ENCODE measurements around the gene ENTPD2.
"Not testable (repeated sequence)": the region's sequence is repeated elsewhere in the genome, so short reads cannot be mapped to it uniquely, and the experiment has no call there.

ENTPD2 gene

DNA sequence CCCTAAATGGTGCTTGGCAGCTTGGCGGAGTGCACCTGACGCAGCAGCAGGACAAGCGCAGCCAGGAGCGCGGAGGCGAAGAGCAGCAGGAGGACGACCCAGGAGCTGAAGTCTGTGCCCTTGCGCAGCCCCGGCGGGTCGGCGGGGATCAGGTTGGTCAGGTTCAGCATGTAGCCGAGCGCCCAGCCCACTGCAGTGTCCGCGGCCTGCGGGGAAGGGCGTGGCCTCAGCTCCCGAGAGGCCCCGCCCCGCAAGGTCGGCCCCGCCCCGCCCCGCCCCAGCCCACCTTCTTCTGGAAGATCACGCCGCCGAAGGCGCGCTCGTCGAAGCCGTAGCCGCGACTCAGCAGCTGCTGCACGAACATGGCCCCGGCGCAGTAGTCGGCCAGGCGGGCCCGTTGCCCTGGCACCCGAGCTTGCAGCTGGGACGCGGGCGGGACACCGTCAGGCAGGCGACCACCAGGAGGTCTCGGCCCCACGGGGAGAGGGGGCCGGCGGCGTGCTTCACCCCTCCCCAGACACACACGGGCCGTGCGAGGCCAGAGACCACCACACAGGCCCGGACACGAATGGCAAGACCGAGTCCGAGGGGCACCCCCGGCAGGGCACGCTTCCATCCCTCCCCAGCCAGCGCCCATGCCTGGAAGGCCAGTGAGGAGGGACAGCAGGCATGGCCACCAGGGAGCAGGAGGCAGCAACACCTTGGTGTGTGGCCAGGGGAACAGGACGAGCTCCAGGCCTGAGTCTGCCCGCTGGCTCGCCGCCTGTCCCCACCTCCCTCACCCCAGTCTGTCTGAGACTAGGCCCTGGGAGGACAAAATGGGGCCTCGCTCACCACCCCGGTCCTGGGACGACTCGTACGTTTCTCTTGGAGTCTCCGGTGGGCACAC is 5.0 kb downstream of the ENTPD2 start:
- DNase-seq (ENCODE audit: low read depth in 3 of 3, low spot score in 1 of 3), result no peak

DNA sequence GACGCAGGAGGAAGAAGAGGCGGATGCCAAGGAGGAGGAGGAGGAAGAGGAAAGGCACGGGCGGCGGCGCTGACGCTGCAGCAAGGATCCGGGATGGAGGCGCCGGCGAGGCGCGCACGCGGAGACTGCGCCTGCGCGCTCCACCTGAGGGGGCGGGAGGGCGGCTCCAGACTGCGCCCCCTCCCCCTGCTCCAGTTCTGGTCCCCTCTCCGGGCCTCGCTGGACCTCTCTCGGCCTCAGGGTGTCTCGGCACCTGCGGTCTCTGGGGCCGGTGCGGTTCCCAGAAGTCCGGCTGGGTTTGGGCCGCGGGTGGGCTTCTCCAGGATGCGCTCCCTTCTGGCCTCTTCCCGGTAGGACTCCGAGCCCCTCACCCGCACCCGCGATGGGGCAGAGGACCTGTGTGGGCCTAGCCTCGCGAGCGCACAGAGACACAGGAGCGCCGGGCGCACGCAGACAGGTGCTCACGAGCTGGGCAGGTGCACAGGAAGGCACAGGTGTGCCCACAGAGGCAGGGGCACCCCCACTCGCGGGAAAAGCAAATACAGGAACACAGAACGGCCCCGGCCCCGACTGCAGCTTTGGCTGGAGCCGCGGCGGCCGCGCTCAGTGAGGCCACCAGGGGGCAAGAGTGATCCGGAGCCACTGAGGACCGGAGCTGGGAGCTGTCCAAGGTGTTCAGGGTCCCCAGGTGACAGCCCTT is 7.6 kb downstream of the ENTPD2 start, which contains the start of gene NPDC1:
NPDC1 (minus strand) TSS at position 90 of the 700 bp plus-strand sequence. CDS start 188 bp downstream, outside the sequence.
- DNase-seq (ENCODE audit: low read depth in 3 of 3, low spot score in 1 of 3), result peak; percentile 51 to 74 (median 54)

DNA sequence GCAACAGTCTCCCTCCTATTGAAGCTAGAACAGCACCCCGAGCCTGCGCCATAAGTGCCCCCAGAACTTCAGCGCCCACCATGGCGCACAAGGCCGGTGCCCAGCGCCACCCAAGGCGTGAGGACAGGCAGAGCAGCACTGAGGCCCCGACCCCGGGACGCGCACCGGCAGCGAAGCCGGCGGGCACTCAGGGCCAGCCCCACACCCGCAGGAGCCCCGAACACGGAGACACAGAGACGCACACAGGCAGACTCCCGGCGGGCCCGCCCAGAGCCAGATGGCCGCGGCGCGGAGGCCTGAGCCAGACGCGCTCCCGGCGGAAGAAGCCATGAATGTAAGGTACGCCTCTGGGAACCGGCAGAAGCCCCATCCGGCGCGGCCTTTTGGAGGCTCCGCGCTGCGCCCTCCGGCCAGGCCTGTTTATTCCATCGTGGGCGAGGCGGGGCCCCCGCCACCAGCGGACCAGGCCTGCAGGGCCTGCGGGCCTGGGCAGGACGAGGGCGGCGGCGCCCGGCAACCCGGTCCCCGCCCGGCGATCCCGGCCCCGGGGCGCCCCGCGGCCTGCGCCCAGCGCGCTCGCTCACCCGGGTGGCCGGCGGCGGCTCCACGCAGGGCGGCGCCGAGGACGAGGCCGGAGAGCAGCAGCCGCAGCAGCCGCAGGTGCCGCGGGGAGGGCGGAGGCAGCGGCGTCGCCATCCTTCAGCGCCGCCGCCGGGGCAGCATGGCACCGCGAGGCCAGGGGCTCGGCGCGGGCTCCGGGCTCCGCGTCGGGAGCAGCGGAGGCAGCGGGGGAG is 8.4 kb downstream of the ENTPD2 start:
- DNase-seq (ENCODE audit: low read depth in 3 of 3, low spot score in 1 of 3), result no peak

DNA sequence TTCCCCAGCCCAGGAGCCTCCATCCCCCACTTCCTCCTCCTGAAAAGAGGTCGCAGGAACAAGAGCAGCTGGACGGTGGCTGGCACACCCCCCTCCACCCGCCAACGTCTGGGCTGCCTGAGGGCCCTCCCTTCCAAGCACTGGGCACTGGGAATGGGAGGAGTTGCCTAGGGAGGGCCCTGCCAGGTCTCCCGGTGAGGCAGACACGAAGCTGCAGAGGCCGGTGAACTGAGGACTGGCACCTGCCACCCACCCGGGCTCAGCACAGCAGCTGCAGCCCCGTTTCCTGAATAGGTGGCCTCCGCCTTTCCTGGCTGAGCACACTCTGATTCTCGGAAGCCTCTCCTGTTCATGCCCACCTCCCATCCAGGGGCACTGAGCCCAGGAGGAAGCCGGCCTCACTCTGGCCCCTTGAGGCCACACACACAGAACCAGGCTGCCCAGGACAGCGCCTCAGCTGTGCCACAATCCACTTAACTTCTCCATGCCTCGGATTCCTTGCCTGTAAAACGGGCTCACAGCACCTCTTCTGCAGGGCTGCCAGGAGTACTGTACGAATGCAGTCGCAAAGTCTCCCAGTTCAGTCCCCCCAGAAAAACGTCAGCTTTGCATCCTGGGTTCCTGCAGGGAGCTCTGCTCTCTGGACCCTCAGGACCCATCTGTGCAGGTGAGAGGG is 9.2 kb downstream of the ENTPD2 start:
- no peak for DNase-seq (ENCODE audit: low read depth in 3 of 3, low spot score in 1 of 3)

DNA sequence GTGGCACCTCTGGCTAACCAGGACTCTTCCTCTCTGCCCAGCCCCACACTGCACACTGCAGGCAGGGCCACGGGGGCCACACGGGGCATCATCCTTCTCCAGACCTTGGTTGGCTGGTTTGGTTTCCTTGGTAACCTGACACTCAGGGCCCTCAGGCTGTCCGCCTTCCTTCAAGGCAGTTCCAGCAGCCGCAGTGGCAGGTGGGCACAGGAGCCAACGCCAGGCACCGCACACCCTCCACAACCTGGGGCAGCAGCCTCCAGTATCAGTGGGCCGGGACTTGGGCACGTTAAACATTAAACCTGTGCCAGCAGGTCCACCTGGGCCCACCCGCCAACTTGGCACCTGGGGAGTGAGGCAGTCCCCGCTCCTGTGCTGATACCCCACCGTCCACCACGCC is 9.8 kb downstream of the ENTPD2 start:
- DNase-seq (ENCODE audit: low read depth in 3 of 3, low spot score in 1 of 3), result no peak

DNA sequence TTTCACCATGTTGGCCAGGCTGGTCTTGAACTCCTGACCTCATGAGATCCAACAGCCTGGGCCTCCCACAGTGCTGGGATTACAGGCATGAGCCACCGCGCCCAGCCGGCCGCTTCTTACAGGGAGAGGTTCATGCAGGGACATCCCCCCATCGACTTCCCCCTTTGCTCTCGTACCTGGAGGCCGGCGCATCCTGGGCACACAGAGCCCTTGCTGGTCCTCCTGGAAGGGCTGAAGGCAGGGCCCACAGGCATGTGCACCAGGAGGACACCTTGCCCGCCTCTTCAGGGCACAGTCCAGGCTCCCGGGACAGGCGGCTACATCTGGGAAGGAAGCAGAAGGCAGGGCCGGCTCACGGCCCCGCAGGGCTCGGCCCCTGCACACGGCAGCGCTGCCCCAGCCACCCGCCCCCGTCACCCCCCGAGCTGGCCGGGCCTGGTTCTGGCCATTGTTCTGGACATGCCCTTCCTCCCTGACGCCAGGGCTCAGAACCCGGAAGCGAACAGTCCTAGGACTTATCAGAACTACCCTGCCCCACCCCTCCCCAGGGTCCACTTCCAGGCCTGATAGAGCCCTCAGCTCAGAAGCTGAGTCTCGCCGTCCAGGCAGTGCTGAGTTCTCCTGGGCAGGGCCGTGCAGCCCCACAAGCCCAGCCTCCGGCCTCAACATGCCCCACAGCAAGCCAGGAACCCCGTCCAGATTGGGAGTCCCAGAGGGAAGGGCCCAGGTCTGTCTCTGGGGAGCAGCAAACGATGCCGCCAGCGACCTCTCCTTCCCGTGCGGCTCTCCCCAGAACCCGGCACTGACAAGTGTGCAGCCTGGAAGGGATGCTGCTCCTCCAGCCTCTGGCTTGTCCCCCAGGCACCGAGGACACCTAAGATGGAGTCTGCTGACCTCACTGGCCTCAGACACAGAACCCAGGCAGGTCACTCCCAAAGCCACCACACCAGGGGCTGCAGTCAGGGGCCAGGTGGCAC is 10.8 kb downstream of the ENTPD2 start:
- no peak for DNase-seq (ENCODE audit: low read depth in 3 of 3, low spot score in 1 of 3)

DNA sequence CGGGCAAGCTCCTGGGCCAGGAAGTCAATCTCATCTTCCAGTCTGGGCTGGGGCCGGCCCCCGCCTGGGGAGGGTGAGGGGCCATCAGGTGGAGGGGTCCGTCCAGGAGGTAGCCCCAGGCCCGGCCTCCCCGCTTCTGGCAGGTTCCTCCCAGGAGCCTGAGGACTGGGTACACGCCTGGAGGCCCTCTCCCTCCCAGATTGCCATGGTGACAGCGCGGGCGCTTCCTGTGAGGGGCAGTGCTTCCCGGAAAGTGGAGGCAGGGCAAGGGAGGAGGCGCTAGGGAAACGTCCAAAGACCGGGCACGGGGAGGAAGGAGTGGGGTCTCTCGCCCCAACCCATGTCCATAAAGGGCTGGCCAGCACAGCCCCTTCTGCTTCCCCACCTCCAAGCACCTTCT is 12.7 kb downstream of the ENTPD2 start:
- no peak for DNase-seq (ENCODE audit: low read depth in 3 of 3, low spot score in 1 of 3)

DNA sequence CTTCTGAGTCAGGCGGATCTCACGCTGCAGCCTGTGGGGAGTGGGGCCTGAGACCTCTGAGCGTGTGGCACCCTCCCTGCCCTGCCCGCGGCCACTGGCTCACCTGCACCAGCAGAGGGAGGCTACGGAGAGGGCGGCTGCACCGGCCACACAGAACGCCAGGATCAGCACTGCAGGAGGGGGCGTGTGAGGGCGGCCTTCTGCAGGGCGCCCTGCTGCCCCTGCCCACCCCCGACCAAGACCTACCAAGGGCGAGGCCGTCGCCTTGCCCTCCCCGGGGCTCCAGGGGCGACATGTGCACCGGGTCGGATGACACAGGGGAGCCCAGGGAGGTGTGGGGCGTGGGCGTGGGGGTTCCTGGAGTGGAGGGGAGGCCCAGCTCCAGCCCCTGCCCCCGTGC is 13.3 kb downstream of the ENTPD2 start:
- DNase-seq (ENCODE audit: low read depth in 3 of 3, low spot score in 1 of 3), result no peak

DNA sequence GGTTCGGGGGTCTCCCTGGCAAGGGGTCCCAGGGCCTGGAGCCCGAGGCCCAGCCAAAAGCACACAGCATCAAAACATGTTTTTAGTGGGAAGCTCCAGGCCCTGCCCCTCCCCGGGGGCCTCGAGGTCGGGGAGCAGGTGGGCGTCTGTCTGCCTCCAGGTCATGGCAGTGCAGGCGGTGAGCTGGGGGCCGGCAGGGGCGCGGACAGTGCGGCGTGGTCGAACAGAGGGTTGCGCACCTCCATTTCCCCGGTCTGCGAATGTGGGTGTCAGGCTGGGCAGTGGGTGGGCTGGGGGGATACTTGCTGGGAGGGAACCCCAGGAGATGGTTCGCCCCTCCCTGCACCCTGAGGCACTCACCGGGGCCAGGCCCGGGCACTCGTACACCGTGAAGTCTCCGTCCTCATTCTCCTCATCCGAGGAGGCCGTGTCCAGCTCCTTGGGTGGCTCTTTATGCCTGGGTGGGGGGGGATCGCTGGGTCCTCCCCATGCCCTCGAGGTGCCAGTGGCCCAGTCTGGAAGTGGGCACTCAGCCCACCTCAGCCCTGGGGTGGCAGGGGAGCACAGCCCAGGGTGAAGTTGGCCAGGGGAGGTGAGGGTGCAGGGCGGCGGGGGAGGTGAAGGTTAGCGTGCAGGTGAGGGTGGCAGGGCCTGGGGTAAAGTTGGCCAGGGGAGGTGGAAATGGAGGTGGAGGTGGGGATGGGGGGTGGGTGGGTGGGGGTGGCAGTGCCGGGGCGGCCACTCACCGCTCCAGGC is 14.1 kb downstream of the ENTPD2 start:
- no peak for DNase-seq (ENCODE audit: low read depth in 3 of 3, low spot score in 1 of 3)

DNA sequence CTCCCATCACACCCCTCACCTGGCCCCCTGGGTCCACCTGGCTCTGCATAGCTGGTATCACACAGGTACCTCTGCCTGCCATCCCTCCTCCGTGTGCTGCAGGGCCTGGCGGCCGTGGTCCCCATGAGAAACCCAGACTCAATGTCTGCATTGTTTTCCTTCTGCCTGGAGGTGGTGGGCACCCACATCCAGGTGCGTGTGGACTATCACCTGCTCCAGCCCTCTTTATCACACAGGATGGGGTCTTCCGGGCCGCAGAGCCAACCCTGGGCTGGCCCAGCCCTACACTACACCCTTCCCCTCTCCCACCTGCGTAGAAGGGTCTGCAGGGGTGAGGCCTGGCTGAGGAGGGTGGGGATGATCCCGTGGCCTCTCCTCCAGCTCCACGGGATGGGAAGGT is 14.9 kb downstream of the ENTPD2 start:
- no peak for DNase-seq (ENCODE audit: low read depth in 3 of 3, low spot score in 1 of 3)

DNA sequence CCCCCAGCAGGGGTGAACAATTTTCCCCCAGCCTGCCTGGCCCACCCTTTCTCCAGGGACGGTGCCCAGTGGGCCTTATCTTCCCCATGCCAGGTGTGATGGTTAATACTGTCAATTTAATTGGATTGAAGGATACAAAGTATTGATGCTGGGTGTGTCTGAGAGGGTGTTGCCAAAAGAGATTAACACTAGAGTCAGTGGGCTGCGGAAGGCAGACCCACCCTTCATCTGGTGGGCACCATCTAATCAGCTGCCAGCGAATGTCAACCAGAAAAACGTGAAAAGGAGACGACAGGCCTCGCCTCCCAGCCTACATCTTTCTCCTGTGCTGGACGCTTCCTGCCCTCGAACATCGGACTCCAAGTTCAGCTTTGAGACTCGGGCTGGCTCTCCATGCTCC is 16.4 kb downstream of the ENTPD2 start:
- no peak for DNase-seq (ENCODE audit: low read depth in 3 of 3, low spot score in 1 of 3)

DNA sequence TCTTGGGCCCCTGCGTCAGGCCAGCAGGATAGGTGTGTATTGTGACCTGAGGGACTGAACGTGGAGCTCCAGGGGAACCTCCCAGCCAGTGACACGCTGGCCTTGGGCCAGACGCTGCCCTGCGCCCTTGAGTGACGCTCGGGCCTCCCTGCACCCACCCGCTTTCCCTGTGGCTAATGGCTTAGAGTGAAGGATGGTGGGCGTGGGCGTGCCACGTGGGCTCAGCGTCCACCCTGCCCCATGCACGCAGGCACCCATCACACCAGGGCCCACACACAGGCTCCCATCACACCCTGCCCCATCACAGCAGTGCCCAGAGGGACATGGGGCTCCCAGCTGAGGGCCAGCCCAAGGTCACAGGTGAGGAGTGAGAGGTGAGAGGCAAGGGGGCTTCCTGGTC is 16.8 kb downstream of the ENTPD2 start:
- no peak for DNase-seq (ENCODE audit: low read depth in 3 of 3, low spot score in 1 of 3)

DNA sequence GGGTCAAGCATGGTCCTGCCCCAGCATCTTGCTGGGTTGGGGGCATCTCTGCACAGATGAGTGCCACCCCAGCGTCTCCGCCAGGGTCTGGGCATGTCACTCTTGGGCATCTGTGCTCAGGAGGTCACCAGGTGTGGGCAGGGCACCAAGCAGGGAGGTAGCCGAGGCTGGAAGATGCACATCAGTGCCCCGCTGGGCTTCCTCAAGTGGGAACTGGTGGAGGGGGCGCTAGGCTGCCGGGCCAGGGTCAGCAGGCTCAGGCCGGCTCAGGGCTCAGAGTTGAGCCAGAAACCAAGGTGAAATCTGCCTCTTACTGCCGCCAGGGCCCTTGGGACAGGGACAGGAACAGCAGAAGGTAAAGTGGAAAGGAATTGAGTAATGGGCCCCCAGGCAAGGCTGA is 17.9 kb downstream of the ENTPD2 start:
- no peak for DNase-seq (ENCODE audit: low read depth in 3 of 3, low spot score in 1 of 3)

DNA sequence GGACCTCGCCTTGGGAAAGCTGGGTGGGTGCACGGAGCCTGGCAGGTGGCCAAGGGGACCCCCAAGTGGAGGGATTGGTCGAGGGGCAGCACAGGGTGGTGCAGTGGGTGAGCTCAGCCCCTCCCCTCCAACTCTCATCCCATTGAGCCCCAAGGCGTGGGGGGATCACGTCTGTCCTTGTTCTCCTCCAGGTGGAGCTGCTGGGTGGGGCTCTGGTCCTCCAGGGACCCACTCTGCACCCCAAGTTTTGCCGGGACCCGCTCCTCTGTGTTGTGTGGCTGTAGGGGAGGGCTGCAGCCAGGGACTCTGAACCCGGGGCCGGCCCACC is 18.4 kb downstream of the ENTPD2 start:
- no peak for DNase-seq (ENCODE audit: low read depth in 3 of 3, low spot score in 1 of 3)

DNA sequence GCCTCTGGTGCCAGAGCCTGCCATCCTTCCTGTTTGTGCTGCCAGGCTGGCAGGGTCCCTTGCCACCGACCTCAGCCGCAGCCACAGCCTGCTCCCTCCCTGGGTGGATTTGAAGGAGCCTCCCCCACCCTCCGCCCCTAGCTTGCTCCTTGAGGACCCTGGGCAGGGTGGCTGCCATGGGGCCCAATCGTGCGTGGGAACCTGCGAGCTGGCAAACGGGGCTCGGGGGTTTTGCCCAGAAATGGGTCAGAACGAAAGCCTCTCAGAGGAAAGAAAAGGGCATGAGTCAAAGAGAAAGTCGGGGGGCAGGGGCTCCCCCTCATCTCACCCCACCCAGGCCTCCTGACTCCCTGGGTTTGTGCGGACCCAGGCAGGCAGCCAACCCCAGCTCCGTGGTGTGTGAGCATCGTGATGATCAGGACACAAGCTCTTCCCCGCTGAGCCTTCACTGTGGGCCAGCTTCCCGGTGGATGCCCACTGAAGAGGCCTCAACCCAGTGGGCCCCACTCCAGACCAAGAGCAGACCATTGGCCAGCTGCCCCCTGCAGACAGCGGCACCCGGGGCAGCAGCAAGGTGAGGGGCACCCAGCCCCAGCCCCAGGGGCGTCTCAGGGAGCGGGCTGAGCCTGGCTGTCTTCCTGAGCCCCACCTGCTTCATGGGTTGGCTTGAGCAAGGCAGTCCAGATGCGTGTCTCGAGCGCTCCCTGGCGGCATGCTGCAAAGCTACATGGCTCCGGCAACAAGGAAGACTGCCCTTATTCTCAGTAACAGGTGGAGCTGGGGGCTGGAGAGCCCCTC is 19.0 kb downstream of the ENTPD2 start:
- peak; percentile 71 to 80 (median 75) for DNase-seq (ENCODE audit: low read depth in 3 of 3, low spot score in 1 of 3)

DNA sequence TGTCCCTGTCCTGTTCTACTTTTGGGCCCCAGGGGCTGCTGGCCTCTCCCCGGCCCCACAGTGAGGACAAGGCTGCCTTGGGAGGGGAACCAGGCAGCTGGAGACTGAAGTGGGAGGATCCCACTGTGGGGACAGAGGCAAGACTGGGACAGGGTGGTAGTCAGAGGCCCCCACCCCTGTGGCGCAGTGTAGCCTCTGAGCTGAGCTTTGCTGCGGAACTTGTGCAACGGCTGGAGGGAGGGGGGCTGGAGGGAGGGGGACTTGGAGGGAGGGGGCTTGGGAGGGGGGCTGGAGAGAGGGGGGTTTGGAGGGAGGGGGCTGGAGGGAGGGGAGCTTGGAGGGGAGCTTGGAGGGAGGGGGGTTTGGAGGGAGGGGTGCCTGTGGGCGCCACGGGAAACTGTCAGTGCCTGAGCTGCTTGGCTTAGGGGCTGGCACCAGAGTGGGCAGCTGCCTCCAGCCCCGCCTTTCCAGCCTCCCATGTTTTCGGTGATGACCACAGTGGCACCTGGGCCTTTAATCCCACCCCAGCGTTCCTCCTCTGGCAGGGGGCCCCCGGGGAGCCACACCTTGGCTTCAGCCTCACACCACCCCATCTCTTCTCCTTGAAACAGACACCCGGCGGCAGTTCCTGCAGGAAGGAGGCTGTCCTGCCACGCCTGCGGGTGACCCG is 19.7 kb downstream of the ENTPD2 start:
- no peak for DNase-seq (ENCODE audit: low read depth in 3 of 3, low spot score in 1 of 3)

DNA sequence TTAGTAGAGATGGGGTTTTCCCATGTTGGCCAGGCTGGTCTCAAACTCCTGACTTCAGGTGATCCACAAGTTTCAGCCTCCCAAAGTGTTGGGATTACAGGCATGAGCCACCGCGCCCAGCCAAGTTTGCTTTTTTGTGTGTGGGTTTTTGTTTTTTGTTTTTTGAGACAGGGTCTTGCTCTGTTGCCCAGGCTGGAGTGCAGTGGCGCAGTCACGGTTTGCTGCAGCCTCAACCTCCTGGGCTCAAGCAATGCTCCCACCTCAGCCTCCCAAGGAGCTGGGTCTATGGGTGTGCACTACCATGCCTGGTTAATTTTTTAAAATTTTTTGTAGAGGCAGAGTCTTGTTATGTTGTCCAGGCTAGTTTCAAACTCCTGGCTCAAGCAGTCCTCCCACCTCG is 20.4 kb downstream of the ENTPD2 start:
- DNase-seq (ENCODE audit: low read depth in 3 of 3, low spot score in 1 of 3), result not testable (repeated sequence)

DNA sequence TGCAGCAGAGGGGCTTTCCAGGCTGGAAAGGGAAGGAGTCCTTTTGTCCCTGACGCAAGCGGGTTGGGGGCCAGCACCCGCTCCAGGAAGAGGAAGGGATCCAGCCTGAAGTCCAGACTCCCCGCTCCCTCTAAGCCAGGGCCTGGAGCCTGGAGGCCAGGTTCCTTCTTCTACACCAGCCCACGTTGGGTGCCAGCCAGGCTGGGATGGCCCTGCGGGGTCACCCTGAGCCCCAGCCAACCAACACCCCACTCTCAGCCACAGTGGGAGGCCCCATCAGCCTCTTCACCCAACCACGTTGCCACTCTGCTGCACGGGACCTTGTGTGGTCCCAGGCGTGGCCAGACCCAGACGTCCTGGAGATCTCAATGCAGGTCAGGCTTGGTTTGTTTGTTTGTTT is 21.0 kb downstream of the ENTPD2 start:
- DNase-seq (ENCODE audit: low read depth in 3 of 3, low spot score in 1 of 3), result no peak
